Amniotic stem cell (primary cell): ENCODE data around the gene RERE.
A peak's percentile ranks its signal among the peaks of the same experiment; 100 is the strongest.

ENCODE experiments used
- DNase-seq: peaks from one replicate; lab custom pipeline; 2025; lab: John Stamatoyannopoulos, UW

Gene RERE

GRCh38 chr1:8664887-8665286, 152.6 kb downstream of the RERE start:
- no peak for DNase-seq

GRCh38 chr1:8663915-8664329, 153.5 kb downstream of the RERE start:
- no peak for DNase-seq

- no peak for DNase-seq
Measured at GRCh38 chr1:8663090-8663802, 154.2 kb downstream of the RERE start.

GRCh38 chr1:8662380-8663072, 154.9 kb downstream of the RERE start:
- DNase-seq = no peak

GRCh38 chr1:8661185-8662110, 156.0 kb downstream of the RERE start:
- DNase-seq = peak; percentile 29

- peak; percentile 81 for DNase-seq
Measured at GRCh38 chr1:8660411-8660828, 157.0 kb downstream of the RERE start.

GRCh38 chr1:8659593-8659992, 157.8 kb downstream of the RERE start:
- no peak for DNase-seq

- no peak for DNase-seq
Measured at GRCh38 chr1:8653878-8654277, 163.6 kb downstream of the RERE start.

- DNase-seq = no peak
Measured at GRCh38 chr1:8652467-8653046, 164.9 kb downstream of the RERE start.

GRCh38 chr1:8651962-8652361, 165.5 kb downstream of the RERE start:
- DNase-seq = no peak

GRCh38 chr1:8651236-8651890, 166.1 kb downstream of the RERE start:
- no peak for DNase-seq

GRCh38 chr1:8649875-8650274, 167.6 kb downstream of the RERE start:
- DNase-seq = no peak

GRCh38 chr1:8649027-8649426, 168.4 kb downstream of the RERE start:
- DNase-seq = no peak

GRCh38 chr1:8646996-8647395, 170.4 kb downstream of the RERE start:
- DNase-seq = no peak

- DNase-seq = no peak
Measured at GRCh38 chr1:8646189-8646588, 171.3 kb downstream of the RERE start.

GRCh38 chr1:8643542-8644536, 173.6 kb downstream of the RERE start:
- no peak for DNase-seq

GRCh38 chr1:8642114-8642513, 175.3 kb downstream of the RERE start:
- no peak for DNase-seq

- no peak for DNase-seq
Measured at GRCh38 chr1:8641377-8641997, 176.0 kb downstream of the RERE start.

- DNase-seq = no peak
Measured at GRCh38 chr1:8640950-8641349, 176.5 kb downstream of the RERE start.

- no peak for DNase-seq
Measured at GRCh38 chr1:8639148-8639547, 178.3 kb downstream of the RERE start.
